Adrenal gland (tissue), 12 donors: Measurements from ENCODE around the gene CLUH. TPM values are rescaled to one million over a fixed set of nuclear protein-coding genes. Genes with fewer than 3 reads are reported as not detected.
A peak's percentile ranks its signal among the peaks of the same experiment; 100 is the strongest.

Experiments used
- DNase-seq, 7 donors: peaks; one replicate each; pipeline ENCODE4 v3.0.0-alpha.2; 2019 to 2020
- H3K27ac ChIP-seq, 5 donors: fragments of 200-600 bp; sonication (generic) in 4 of 5; 1 replicate in 3 of 5; 2 replicates in 2 of 5; pipeline versions ENCODE4 v1.5.1 to v1.8.0; 2016 to 2020; ENCODE audit warnings: mild to moderate bottlenecking in 1 of 5
- H3K27me3 ChIP-seq: fragments of 200-600 bp; 2 replicates; pipeline ENCODE4 v1.8.0; 2021
- H3K36me3 ChIP-seq, 2 donors: fragments of 200-600 bp; replicated peaks in 1 of 2; 1 replicate in 1 of 2; 2 replicates in 1 of 2; pipeline versions ENCODE4 v1.5.1 to v1.8.0; 2018 to 2022
- H3K4me1 ChIP-seq, 2 donors: fragments of 200-600 bp; replicated peaks in 1 of 2; 1 replicate in 1 of 2; 2 replicates in 1 of 2; pipeline versions ENCODE4 v1.5.1 to v1.8.0; 2018 to 2021
- H3K4me3 ChIP-seq, 4 donors: fragments of 200-600 bp; sonication (generic) in 3 of 4; one replicate each; pipeline ENCODE4 v1.5.1; 2016 to 2018
- H3K9me3 ChIP-seq, 3 donors: fragments of 200-600 bp; sonication (generic) in 1 of 3; replicated peaks in 1 of 3; 1 replicate in 2 of 3; 2 replicates in 1 of 3; pipeline versions ENCODE4 v1.5.1 to v1.8.0; 2016 to 2021
- CTCF ChIP-seq, 6 experiments: fragments of 450-650 bp in 4 of 6; fragments of 200-600 bp in 2 of 6; sonication (generic) in 1 of 6; IDR thresholded peaks; 1 replicate in 5 of 6; 2 replicates in 1 of 6; pipeline versions ENCODE4 v1.5.1 to v1.8.0; 2016 to 2021; ENCODE audit warnings: antibody characterized with exemption in 6 of 6, mild to moderate bottlenecking in 2 of 6, moderate library complexity in 1 of 6
- POLR2A ChIP-seq, 2 donors: fragments of 450-650 bp; IDR thresholded peaks; one replicate each; pipeline ENCODE4 v1.6.1; 2017; ENCODE audit warnings: antibody characterized with exemption in 2 of 2, mild to moderate bottlenecking in 2 of 2, moderate library complexity in 1 of 2
- WGBS, 4 donors: extraction: QIAGEN DNeasy Blood & Tissue Kit in 2 of 4; methylation state at CpG; one replicate each; pipeline versions ENCODE4 v1.1.5 to v1.1.7; 2013 to 2017; 5-methylcytosine and 5-hydroxymethylcytosine counted together
- intact Hi-C, 2 donors: fragments of 100-400 bp; cut with DNase I; formaldehyde crosslinking; loops; one replicate each; pipeline versions ENCODE4 v1.14.1 to v1.15.0; 2022 to 2023
- polyA plus RNA-seq, 3 donors: library from polyadenylated mRNA; stranded (reverse); fragments of 200-250 nt in 2 of 3; fragments of 350-450 nt in 1 of 3; fragmentation: Illumina TruSeq in 1 of 3; extraction: RNeasy Lipid Tissue Mini Kit (QIAGEN cat#74804) in 1 of 3; gene quantifications; one replicate each; pipeline ENCODE4 v1.2.3, GENCODE V29; 2013 to 2014
- total RNA-seq, 9 donors: library from RNA; depleted of rRNA in 4 of 9; stranded (reverse); fragments of >200 nt in 4 of 9; fragments of 120-200 nt in 1 of 9; fragmentation: NEBNext Ultra II Directional in 1 of 9; extraction: Animal tissue kit (Norgen Biotek cat#: 25700) in 1 of 9; gene quantifications; one replicate each; pipeline versions ENCODE4 v1.1.0 to v1.2.4, GENCODE V29; 2013 to 2023
- donor health status: healthy with polysubstance abuse.
- donor health status: Bipolar disorder and iron deficiency.
- donor health status: DM: yes; HTN: yes; CAD: no.
- donor health status: DM: no; HTN: no; CAD: no.
- donor health status: DM: no; HTN: no; CAD: no.
- donor health status: DM: yes; HTN: yes; CAD: no.

CLUH gene
- total and polyA plus RNA-seq, 12 donors = 28.0 to 191 (median 121) TPM

- intact Hi-C loops = no loop called here
- DNase-seq = peak; percentile 1 to 50 (median 22)
- Histone ChIP-seq H3K36me3 (peaks cover 0 to 98% of the 10 kb centered on the region in 2 donors), H3K4me1 (no peaks in the 10 kb centered on the region), H3K4me3 (no peak overlapping the region), H3K27me3 (no peaks in the 10 kb centered on the region), H3K9me3 (no peaks in the 10 kb centered on the region), H3K27ac (no peak overlapping the region)
- WGBS, 4 donors = 89 to 96% (median 96%) methylated on average over 11 to 40 of the region's 40 CpGs
- TF ChIP-seq CTCF (IDR thresholded peaks at IDR 0.05) (no peak), POLR2A (IDR thresholded peaks at IDR 0.05) (no peak)
These were observed 13.9 kb downstream of the CLUH start for GRCh38 chr17:2697611-2698162.

GRCh38 chr17:2695961-2696760 is 15.4 kb downstream of the CLUH start:
- peak in 4 of 7 donors; percentile 1 to 51 (median 22) for DNase-seq

GRCh38 chr17:2695243-2695960 is 16.2 kb downstream of the CLUH start:
- H3K27ac ChIP-seq = no peak overlapping the region
- TF ChIP-seq POLR2A (IDR thresholded peaks at IDR 0.05) (no peak), CTCF (IDR thresholded peaks at IDR 0.05) (no peak)
- no peak overlapping the region for H3K4me3 ChIP-seq
- intact Hi-C loops = no loop called here
- H3K4me1 ChIP-seq = no peaks in the 10 kb centered on the region
- no peaks in the 10 kb centered on the region for H3K9me3 ChIP-seq
- H3K36me3 ChIP-seq = peaks cover 0 to 95% of the 10 kb centered on the region in 2 donors
- H3K27me3 ChIP-seq = no peaks in the 10 kb centered on the region
- 89 to 92% (median 90%) methylated on average over 8 to 28 of the region's 28 CpGs for WGBS, 4 donors
- peak in 3 of 7 donors; percentile 1 to 24 (median 18) for DNase-seq

More at GRCh38 chr17:2695961-2696760, 15.4 kb downstream of the CLUH start:
- H3K27ac ChIP-seq = no peak overlapping the region
- no peaks in the 10 kb centered on the region for H3K4me1 ChIP-seq
- H3K9me3 ChIP-seq = no peaks in the 10 kb centered on the region
- no peaks in the 10 kb centered on the region for H3K27me3 ChIP-seq
- intact Hi-C loops = no loop called here
- H3K4me3 ChIP-seq = no peak overlapping the region
- peaks cover 0 to 95% of the 10 kb centered on the region in 2 donors for H3K36me3 ChIP-seq
- no peak for TF ChIP-seq CTCF (IDR thresholded peaks at IDR 0.05)
- no peak for TF ChIP-seq POLR2A (IDR thresholded peaks at IDR 0.05)
- WGBS, 4 donors = 82 to 90% (median 84%) methylated on average over 3 to 36 of the region's 36 CpGs
